ENCODE results near the gene SYT9.

Gene SYT9

DNA sequence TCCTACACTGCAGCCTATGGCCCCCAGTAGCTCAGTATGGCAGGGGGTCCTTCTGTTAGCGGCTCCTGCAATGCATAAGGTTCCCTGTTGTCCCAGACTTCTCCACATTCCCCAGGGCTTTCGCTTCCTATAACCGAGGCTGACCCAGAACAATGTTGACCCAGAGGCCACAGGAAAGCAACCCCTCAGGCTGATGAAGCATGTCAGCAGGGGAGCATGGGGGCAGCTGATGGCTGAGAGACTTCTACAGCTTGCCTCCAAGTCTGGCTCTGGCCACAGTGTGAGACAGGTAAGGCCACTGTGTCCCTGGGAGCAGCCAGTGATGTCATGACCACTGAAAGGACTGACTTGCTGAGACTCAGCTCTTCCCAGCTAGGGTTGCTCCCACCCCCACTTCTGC lies 249.5 kb downstream of the SYT9 start:
- Histone ChIP-seq H3K9ac (ENCODE audit: low read length) (no peak overlapping the region), H4K20me1 (ENCODE audit: insufficient read depth, low read length) (no peaks in the 10 kb centered on the region), H3K4me1 (ENCODE audit: low read length) (peaks cover 42% of the 10 kb centered on the region), H3K4me2 (ENCODE audit: low read length) (no peak overlapping the region), H3K36me3 (replicated peaks; ENCODE audit: low read depth, low read length) (peaks cover 3% of the 10 kb centered on the region), H3K27me3 (ENCODE audit: low read depth, low read length) (no peaks in the 10 kb centered on the region), H3K27ac (ENCODE audit: low read length) (no peak overlapping the region), H3K79me2 (ENCODE audit: low read length) (no peaks in the 10 kb centered on the region), H2AFZ (ENCODE audit: low read depth, low read length) (no peak overlapping the region), H3K4me3 (ENCODE audit: low read length) (no peak overlapping the region), H3K9me3 (ENCODE audit: insufficient read depth, low read length) (no peaks in the 10 kb centered on the region)
- TF ChIP-seq CTCF (IDR thresholded peaks at IDR 0.05; ENCODE audit: low read depth, low read length) (no peak), EZH2phosphoT487 (IDR thresholded peaks at IDR 0.05; ENCODE audit: low read depth) (no peak)

DNA sequence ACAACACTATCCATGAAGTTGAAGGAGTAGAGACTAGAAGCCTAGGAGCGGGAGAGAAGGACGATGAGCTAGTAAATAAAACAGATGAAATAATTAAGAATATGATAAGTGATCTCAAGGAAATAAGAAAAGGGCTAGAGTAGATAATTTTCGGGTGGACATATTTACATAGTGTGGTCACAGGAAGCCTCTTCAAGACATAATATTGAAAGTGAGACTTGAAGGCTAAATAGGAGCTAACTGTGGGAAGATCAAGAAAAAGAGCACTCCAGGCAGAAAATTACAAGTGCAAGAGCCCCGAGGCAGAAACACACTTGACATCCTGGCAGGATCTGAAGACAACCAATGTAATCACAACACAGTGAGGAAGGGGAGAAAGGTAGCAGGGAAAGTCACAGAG lies 250.2 kb downstream of the SYT9 start:
- H2AFZ ChIP-seq (ENCODE audit: low read depth, low read length) = no peak overlapping the region
- H3K4me3 ChIP-seq (ENCODE audit: low read length) = no peak overlapping the region
- no peaks in the 10 kb centered on the region for H3K9me3 ChIP-seq (ENCODE audit: insufficient read depth, low read length)
- TF ChIP-seq CTCF (IDR thresholded peaks at IDR 0.05; ENCODE audit: low read depth, low read length) (no peak), EZH2phosphoT487 (IDR thresholded peaks at IDR 0.05; ENCODE audit: low read depth) (no peak)
- H4K20me1 ChIP-seq (ENCODE audit: insufficient read depth, low read length) = no peaks in the 10 kb centered on the region
- peaks cover 3% of the 10 kb centered on the region for H3K36me3 ChIP-seq (replicated peaks; ENCODE audit: low read depth, low read length)
- H3K4me2 ChIP-seq (ENCODE audit: low read length) = no peak overlapping the region
- no peak overlapping the region for H3K9ac ChIP-seq (ENCODE audit: low read length)
- H3K27me3 ChIP-seq (ENCODE audit: low read depth, low read length) = no peaks in the 10 kb centered on the region
- H3K4me1 ChIP-seq (ENCODE audit: low read length) = peaks cover 42% of the 10 kb centered on the region
- no peaks in the 10 kb centered on the region for H3K79me2 ChIP-seq (ENCODE audit: low read length)
- H3K27ac ChIP-seq (ENCODE audit: low read length) = no peak overlapping the region

DNA sequence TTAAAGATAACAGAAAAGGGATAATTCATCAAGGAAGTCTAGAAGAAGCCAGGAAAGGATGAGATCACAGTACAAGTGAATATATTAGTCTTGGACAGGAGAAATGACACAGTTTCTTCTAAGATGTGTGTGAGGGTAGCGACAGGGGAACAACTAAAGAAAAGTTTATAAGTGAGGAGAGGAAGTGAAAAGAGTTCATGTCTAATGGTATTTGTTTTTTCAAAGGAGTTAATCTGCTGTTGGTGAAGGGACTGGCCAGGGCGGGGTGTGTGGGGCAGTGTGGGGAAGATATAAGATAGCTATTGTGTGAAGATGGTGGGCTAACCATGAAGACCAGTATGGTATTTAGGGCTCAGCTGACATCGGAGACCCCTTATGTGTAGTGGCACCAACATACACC lies 254.5 kb downstream of the SYT9 start:
- TF ChIP-seq CTCF (IDR thresholded peaks at IDR 0.05; ENCODE audit: low read depth, low read length) (no peak), EZH2phosphoT487 (IDR thresholded peaks at IDR 0.05; ENCODE audit: low read depth) (no peak)
- no peaks in the 10 kb centered on the region for H3K79me2 ChIP-seq (ENCODE audit: low read length)
- H3K36me3 ChIP-seq (replicated peaks; ENCODE audit: low read depth, low read length) = peaks cover 3% of the 10 kb centered on the region
- peak overlapping the region; percentile 45 for H3K27ac ChIP-seq (ENCODE audit: low read length)
- H4K20me1 ChIP-seq (ENCODE audit: insufficient read depth, low read length) = no peaks in the 10 kb centered on the region
- H3K27me3 ChIP-seq (ENCODE audit: low read depth, low read length) = no peaks in the 10 kb centered on the region
- H3K9ac ChIP-seq (ENCODE audit: low read length) = no peak overlapping the region; the same call in 1 of the 2 replicates
- H3K9me3 ChIP-seq (ENCODE audit: insufficient read depth, low read length) = no peaks in the 10 kb centered on the region
- H2AFZ ChIP-seq (ENCODE audit: low read depth, low read length) = no peak overlapping the region
- no peak overlapping the region for H3K4me3 ChIP-seq (ENCODE audit: low read length)
- H3K4me1 ChIP-seq (ENCODE audit: low read length) = peaks cover 31% of the 10 kb centered on the region
- peak overlapping the region; percentile 50 for H3K4me2 ChIP-seq (ENCODE audit: low read length)

DNA sequence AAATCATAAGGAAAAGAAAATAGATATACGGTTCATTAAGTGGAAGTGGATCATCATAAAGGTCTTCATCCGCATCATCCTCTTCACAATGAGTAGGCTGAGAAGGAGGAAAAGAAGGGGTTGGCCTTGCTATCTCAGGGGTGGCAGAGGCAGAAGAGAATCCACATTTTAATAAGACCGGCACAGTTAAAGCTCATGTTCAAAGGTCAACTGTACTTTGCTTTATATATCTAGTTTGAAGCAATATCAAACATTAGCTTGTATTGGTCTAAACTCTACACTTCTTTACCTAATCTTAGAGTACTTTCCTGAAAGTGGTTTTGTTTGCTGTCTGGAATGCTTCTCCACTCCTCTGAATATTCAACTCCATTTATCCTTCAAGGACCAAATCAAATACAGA lies 256.4 kb downstream of the SYT9 start:
- H2AFZ ChIP-seq (ENCODE audit: low read depth, low read length) = no peak overlapping the region
- H3K4me2 ChIP-seq (ENCODE audit: low read length) = no peak overlapping the region
- H3K9ac ChIP-seq (ENCODE audit: low read length) = no peak overlapping the region
- TF ChIP-seq EZH2phosphoT487 (IDR thresholded peaks at IDR 0.05; ENCODE audit: low read depth) = no peak
- no peak for TF ChIP-seq CTCF (IDR thresholded peaks at IDR 0.05; ENCODE audit: low read depth, low read length)
- no peaks in the 10 kb centered on the region for H4K20me1 ChIP-seq (ENCODE audit: insufficient read depth, low read length)
- H3K4me1 ChIP-seq (ENCODE audit: low read length) = peaks cover 41% of the 10 kb centered on the region
- no peaks in the 10 kb centered on the region for H3K9me3 ChIP-seq (ENCODE audit: insufficient read depth, low read length)
- H3K27me3 ChIP-seq (ENCODE audit: low read depth, low read length) = no peaks in the 10 kb centered on the region
- peaks cover 3% of the 10 kb centered on the region for H3K36me3 ChIP-seq (replicated peaks; ENCODE audit: low read depth, low read length)
- no peaks in the 10 kb centered on the region for H3K79me2 ChIP-seq (ENCODE audit: low read length)
- H3K4me3 ChIP-seq (ENCODE audit: low read length) = no peak overlapping the region
- no peak overlapping the region for H3K27ac ChIP-seq (ENCODE audit: low read length)
